Neural progenitor cell (in vitro differentiated cells): ENCODE measurements around the gene PACS1. TPM values are rescaled to one million over a fixed set of nuclear protein-coding genes. Genes with fewer than 3 reads are reported as not detected.
"Not testable (repeated sequence)": the region's sequence is repeated elsewhere in the genome, so short reads cannot be mapped to it uniquely, and the experiment has no call there.

Experiments
- DNase-seq: peaks from one replicate; pipeline ENCODE4 v3.0.0-alpha.2; 2016; ENCODE audit warnings: low spot score
- H2AFZ ChIP-seq: fragments of 200-600 bp; sonication (generic); replicated peaks from 2 replicates; pipeline ENCODE4 v1.6.1; 2016; ENCODE audit warnings: antibody characterized with exemption
- H3F3A ChIP-seq: fragments of 200-600 bp; sonication (generic); 2 replicates; pipeline ENCODE4 v1.6.1; 2016; ENCODE audit warnings: antibody characterized with exemption, low read depth
- H3K27ac ChIP-seq: fragments of 200-600 bp; sonication (generic); 2 replicates; pipeline ENCODE4 v1.5.1; 2016; ENCODE audit warnings: mild to moderate bottlenecking
- H3K27me3 ChIP-seq: fragments of 200-600 bp; sonication (generic); 2 replicates; pipeline ENCODE4 v1.6.1; 2016; ENCODE audit warnings: mild to moderate bottlenecking, moderate library complexity
- H3K36me3 ChIP-seq: fragments of 200-600 bp; sonication (generic); 2 replicates; pipeline ENCODE4 v1.5.1; 2016
- H3K4me1 ChIP-seq: fragments of 200-600 bp; sonication (generic); 2 replicates; pipeline ENCODE4 v1.6.1; 2016; ENCODE audit warnings: mixed run types
- H3K4me2 ChIP-seq: fragments of 200-600 bp; sonication (generic); 2 replicates; pipeline ENCODE4 v1.6.1; 2016
- H3K4me3 ChIP-seq: fragments of 200-600 bp; sonication (generic); 2 replicates; pipeline ENCODE4 v1.5.1; 2016
- H3K79me2 ChIP-seq: fragments of 200-600 bp; sonication (generic); 2 replicates; pipeline ENCODE4 v1.6.1; 2016; ENCODE audit warnings: low read depth
- H3K9ac ChIP-seq: fragments of 200-600 bp; sonication (generic); 2 replicates; pipeline ENCODE4 v1.6.1; 2016
- H3K9me3 ChIP-seq: fragments of 200-600 bp; sonication (generic); 2 replicates; pipeline ENCODE4 v1.5.1; 2016; ENCODE audit warnings: low read depth
- H4K20me1 ChIP-seq: fragments of 200-600 bp; sonication (generic); 2 replicates; pipeline ENCODE4 v1.6.1; 2016; ENCODE audit warnings: low read depth
- H3K27ac Mint-ChIP-seq: 3 replicates; pipeline ENCODE4 v1.8.0; 2021; ENCODE audit warnings: mixed read lengths
- H3K27me3 Mint-ChIP-seq: 2 replicates; pipeline ENCODE4 v1.8.0; 2022; ENCODE audit warnings: low read depth, mild to moderate bottlenecking, inconsistent platforms, moderate library complexity, mixed read lengths; ENCODE audit not compliant: insufficient read depth
- H3K36me3 Mint-ChIP-seq: 3 replicates; pipeline ENCODE4 v1.8.0; 2021; ENCODE audit warnings: mixed read lengths
- H3K4me1 Mint-ChIP-seq: 3 replicates; pipeline ENCODE4 v1.8.0; 2021; ENCODE audit warnings: mixed read lengths
- H3K4me3 Mint-ChIP-seq: 3 replicates; pipeline ENCODE4 v1.8.0; 2021; ENCODE audit warnings: mild to moderate bottlenecking, moderate library complexity, mixed read lengths
- H3K9me3 Mint-ChIP-seq: 3 replicates; pipeline ENCODE4 v1.8.0; 2020; ENCODE audit warnings: mixed read lengths
- EZH2 ChIP-seq: fragments of 200-600 bp; sonication (generic); IDR thresholded peaks from 2 replicates; pipeline ENCODE4 v1.6.1; 2017; ENCODE audit warnings: antibody characterized with exemption, mild to moderate bottlenecking, moderate library complexity
- EZH2phosphoT487 ChIP-seq: fragments of 200-600 bp; sonication (generic); IDR thresholded peaks from 2 replicates; pipeline ENCODE4 v1.6.1; 2017; ENCODE audit warnings: antibody characterized with exemption
- total RNA-seq: library from RNA; depleted of rRNA; stranded (reverse); fragments of >200 nt; gene quantifications from 2 replicates; pipeline ENCODE4 v1.2.3, GENCODE V29; 2015; ENCODE audit warnings: low replicate concordance
- TF ChIP-seq, protein P1 (sequence below): fragments of 200-600 bp; sonication (generic); IDR thresholded peaks from 2 replicates; pipeline ENCODE4 v1.5.1; 2017; ENCODE audit warnings: antibody characterized with exemption, mild to moderate bottlenecking

The PACS1 gene
- total RNA-seq, 1 donor from 2014 or later, result 13.4 TPM

DNA sequence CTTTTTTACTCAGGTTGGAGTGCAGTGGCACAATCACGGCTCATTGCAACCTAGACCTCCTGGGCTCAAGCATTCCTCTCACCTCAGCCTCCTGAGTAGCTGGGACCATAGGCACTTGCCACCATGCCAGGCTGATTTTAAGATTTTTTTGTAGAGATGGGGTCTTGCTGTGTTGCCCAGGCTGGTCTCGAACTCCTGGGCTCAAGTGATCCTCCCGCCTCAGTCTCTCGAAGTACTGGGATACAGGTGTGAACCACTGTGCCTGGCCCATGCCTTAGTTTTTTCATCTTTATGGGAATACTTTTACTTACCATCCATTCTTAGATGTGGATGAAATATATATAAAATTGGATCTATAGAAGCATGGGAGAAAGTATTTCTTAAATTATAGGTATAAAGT lies 5.2 kb downstream of the PACS1 start:
- Mint-ChIP-seq H3K27ac (no peak overlapping the region), H3K9me3 (no peaks in the 10 kb centered on the region), H3K4me1 (peaks cover 15% of the 10 kb centered on the region), H3K27me3 (no peaks in the 10 kb centered on the region), H3K4me3 (no peak overlapping the region), H3K36me3 (peaks cover 13% of the 10 kb centered on the region)
- no peak for DNase-seq
- Histone ChIP-seq H3K27me3 (no peaks in the 10 kb centered on the region), H3K4me2 (no peak overlapping the region), H3K4me3 (no peak overlapping the region), H3K27ac (no peak overlapping the region), H3K9ac (no peak overlapping the region), H3K79me2 (peaks cover 15% of the 10 kb centered on the region), H3K36me3 (no peaks in the 10 kb centered on the region), H3F3A (no peaks in the 10 kb centered on the region), H4K20me1 (peaks cover 6% of the 10 kb centered on the region), H2AFZ (no peak overlapping the region), H3K4me1 (peaks cover 9% of the 10 kb centered on the region), H3K9me3 (no peaks in the 10 kb centered on the region)
- TF ChIP-seq EZH2 (no peak), EZH2phosphoT487 (no peak)
- TF ChIP-seq, protein P1, sequence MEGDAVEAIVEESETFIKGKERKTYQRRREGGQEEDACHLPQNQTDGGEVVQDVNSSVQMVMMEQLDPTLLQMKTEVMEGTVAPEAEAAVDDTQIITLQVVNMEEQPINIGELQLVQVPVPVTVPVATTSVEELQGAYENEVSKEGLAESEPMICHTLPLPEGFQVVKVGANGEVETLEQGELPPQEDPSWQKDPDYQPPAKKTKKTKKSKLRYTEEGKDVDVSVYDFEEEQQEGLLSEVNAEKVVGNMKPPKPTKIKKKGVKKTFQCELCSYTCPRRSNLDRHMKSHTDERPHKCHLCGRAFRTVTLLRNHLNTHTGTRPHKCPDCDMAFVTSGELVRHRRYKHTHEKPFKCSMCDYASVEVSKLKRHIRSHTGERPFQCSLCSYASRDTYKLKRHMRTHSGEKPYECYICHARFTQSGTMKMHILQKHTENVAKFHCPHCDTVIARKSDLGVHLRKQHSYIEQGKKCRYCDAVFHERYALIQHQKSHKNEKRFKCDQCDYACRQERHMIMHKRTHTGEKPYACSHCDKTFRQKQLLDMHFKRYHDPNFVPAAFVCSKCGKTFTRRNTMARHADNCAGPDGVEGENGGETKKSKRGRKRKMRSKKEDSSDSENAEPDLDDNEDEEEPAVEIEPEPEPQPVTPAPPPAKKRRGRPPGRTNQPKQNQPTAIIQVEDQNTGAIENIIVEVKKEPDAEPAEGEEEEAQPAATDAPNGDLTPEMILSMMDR, result no peak

DNA sequence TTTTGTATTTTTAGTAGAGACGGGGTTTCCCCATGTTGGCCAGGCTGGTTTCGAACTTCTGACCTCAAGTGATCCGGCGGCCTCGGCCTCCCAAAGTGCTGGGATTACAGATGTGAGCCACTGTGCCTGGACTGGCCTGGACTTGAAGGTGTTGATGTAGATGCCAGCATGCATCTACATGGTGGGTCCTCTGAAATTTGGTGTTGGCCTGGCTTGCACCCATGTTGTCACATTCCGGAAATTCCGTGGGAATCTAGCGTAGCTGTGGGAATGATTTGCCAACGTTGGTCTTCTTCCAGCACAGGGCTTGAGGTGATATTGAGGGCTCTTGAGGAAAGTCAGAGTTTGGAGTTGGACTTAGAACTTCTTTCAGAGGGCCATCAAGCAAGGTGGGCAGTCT lies 6.5 kb downstream of the PACS1 start:
- no peaks in the 10 kb centered on the region for H3F3A ChIP-seq
- Mint-ChIP-seq H3K9me3 (no peaks in the 10 kb centered on the region), H3K27ac (no peak overlapping the region), H3K4me3 (no peak overlapping the region), H3K27me3 (no peaks in the 10 kb centered on the region), H3K36me3 (peaks cover 13% of the 10 kb centered on the region), H3K4me1 (peaks cover 8% of the 10 kb centered on the region)
- H3K27me3 ChIP-seq, result no peaks in the 10 kb centered on the region
- H3K79me2 ChIP-seq, result peaks cover 7% of the 10 kb centered on the region
- no peaks in the 10 kb centered on the region for H3K36me3 ChIP-seq
- H2AFZ ChIP-seq, result no peak overlapping the region
- no peak overlapping the region for H3K9ac ChIP-seq
- TF ChIP-seq EZH2phosphoT487, result no peak
- TF ChIP-seq, protein P1, result no peak
- TF ChIP-seq EZH2, result no peak
- H3K9me3 ChIP-seq, result no peaks in the 10 kb centered on the region
- H3K27ac ChIP-seq, result no peak overlapping the region
- no peak overlapping the region for H3K4me3 ChIP-seq
- DNase-seq, result no peak
- H3K4me1 ChIP-seq, result peaks cover 3% of the 10 kb centered on the region
- H3K4me2 ChIP-seq, result no peak overlapping the region
- no peaks in the 10 kb centered on the region for H4K20me1 ChIP-seq

DNA sequence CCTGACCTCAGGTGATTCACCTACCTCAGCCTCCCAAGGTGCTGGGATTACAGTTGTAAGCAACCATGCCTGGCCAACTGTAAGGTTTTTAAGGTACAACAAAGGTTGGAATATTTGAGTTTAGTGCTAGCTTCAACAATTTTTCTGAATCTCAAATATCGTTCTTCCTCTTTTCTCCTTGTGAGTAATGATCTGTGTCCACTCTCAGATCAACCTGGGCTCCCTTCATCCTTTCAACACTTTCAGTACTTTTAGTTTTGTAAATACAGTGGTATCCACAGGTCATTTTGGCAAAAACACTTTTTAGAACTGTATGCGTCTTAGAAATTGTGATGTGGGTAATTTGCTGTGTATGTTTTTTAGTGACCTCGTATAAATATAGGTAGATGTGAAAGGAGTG lies 7.9 kb downstream of the PACS1 start:
- Histone ChIP-seq H4K20me1 (no peaks in the 10 kb centered on the region), H3K27ac (no peak overlapping the region), H3K79me2 (no peaks in the 10 kb centered on the region), H2AFZ (no peak overlapping the region), H3K9ac (no peak overlapping the region), H3K4me3 (no peak overlapping the region), H3K9me3 (no peaks in the 10 kb centered on the region), H3K4me2 (no peak overlapping the region), H3F3A (no peaks in the 10 kb centered on the region), H3K36me3 (no peaks in the 10 kb centered on the region), H3K27me3 (no peaks in the 10 kb centered on the region), H3K4me1 (no peaks in the 10 kb centered on the region)
- Mint-ChIP-seq H3K36me3 (peaks cover 13% of the 10 kb centered on the region), H3K4me3 (no peak overlapping the region), H3K9me3 (no peaks in the 10 kb centered on the region), H3K27me3 (no peaks in the 10 kb centered on the region), H3K27ac (no peak overlapping the region), H3K4me1 (no peaks in the 10 kb centered on the region)
- TF ChIP-seq, protein P1, result no peak
- TF ChIP-seq EZH2phosphoT487, result no peak
- no peak for TF ChIP-seq EZH2
- DNase-seq, result no peak

DNA sequence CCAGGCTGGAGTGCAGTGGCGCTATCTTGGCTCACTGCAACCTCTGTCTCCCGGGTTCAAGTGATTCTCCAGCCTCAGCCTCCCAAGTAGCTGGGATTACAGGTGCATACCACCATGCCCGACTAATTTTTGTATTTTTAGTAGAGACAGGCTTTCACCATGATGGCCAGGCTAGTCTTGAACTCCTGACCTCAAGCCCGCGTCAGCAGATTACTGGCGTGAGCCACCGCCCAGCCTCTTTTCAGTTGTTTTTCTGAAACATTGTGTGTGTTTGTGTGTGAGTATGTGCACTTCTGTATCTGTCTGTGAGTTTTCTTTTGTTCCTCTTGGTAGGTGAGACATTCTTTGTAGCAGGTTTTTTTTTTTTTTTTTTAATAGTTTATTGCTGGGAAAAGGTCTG lies 8.9 kb downstream of the PACS1 start:
- H3K27ac Mint-ChIP-seq, H3K4me3 Mint-ChIP-seq, H4K20me1 ChIP-seq, H3K9ac ChIP-seq, H3K36me3 Mint-ChIP-seq, H2AFZ ChIP-seq, H3F3A ChIP-seq, H3K36me3 ChIP-seq, H3K27ac ChIP-seq, H3K79me2 ChIP-seq, H3K4me1 ChIP-seq, H3K4me3 ChIP-seq, H3K4me2 ChIP-seq, DNase-seq, H3K9me3 Mint-ChIP-seq, H3K9me3 ChIP-seq, H3K27me3 Mint-ChIP-seq, H3K4me1 Mint-ChIP-seq, H3K27me3 ChIP-seq: not testable (repeated sequence)
